ENCODE measurements around the gene AGBL4.

The AGBL4 gene

GRCh38 chr1:48686159-48686558 is 1337.6 kb downstream of the AGBL4 start:
- H3K27ac ChIP-seq: no peak overlapping the region
- no peak for TF ChIP-seq ZFX (IDR thresholded peaks at IDR 0.05; ENCODE audit: borderline replicate concordance)
- TF ChIP-seq, protein P1, sequence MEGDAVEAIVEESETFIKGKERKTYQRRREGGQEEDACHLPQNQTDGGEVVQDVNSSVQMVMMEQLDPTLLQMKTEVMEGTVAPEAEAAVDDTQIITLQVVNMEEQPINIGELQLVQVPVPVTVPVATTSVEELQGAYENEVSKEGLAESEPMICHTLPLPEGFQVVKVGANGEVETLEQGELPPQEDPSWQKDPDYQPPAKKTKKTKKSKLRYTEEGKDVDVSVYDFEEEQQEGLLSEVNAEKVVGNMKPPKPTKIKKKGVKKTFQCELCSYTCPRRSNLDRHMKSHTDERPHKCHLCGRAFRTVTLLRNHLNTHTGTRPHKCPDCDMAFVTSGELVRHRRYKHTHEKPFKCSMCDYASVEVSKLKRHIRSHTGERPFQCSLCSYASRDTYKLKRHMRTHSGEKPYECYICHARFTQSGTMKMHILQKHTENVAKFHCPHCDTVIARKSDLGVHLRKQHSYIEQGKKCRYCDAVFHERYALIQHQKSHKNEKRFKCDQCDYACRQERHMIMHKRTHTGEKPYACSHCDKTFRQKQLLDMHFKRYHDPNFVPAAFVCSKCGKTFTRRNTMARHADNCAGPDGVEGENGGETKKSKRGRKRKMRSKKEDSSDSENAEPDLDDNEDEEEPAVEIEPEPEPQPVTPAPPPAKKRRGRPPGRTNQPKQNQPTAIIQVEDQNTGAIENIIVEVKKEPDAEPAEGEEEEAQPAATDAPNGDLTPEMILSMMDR (IDR thresholded peaks at IDR 0.05): no peak

DNA sequence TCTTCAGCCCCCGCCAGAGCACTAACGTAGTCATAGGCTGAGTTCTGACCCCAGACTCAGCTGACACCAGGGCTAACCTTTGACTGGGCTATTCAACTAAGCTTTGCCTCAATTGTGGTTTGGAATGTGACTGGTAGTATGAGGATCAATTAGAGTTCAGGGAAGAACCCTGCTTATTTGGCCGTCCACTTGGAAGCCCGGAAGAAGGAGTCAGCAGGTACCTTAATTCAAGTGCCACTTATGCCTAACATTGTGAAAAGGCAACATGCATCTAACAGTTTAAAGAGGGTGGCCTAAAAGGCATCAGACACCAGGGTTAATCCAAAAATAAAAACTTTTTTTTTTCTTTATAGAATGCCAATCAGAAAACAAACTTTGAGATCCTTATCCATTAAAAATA is 1339.4 kb downstream of the AGBL4 start:
- no peak for TF ChIP-seq ZFX (IDR thresholded peaks at IDR 0.05; ENCODE audit: borderline replicate concordance)
- TF ChIP-seq, protein P1 (IDR thresholded peaks at IDR 0.05): no peak
- H3K27ac ChIP-seq: no peak overlapping the region

GRCh38 chr1:48683839-48684238 is 1339.9 kb downstream of the AGBL4 start:
- TF ChIP-seq, protein P1 (IDR thresholded peaks at IDR 0.05): no peak
- no peak for TF ChIP-seq ZFX (IDR thresholded peaks at IDR 0.05; ENCODE audit: borderline replicate concordance)

DNA sequence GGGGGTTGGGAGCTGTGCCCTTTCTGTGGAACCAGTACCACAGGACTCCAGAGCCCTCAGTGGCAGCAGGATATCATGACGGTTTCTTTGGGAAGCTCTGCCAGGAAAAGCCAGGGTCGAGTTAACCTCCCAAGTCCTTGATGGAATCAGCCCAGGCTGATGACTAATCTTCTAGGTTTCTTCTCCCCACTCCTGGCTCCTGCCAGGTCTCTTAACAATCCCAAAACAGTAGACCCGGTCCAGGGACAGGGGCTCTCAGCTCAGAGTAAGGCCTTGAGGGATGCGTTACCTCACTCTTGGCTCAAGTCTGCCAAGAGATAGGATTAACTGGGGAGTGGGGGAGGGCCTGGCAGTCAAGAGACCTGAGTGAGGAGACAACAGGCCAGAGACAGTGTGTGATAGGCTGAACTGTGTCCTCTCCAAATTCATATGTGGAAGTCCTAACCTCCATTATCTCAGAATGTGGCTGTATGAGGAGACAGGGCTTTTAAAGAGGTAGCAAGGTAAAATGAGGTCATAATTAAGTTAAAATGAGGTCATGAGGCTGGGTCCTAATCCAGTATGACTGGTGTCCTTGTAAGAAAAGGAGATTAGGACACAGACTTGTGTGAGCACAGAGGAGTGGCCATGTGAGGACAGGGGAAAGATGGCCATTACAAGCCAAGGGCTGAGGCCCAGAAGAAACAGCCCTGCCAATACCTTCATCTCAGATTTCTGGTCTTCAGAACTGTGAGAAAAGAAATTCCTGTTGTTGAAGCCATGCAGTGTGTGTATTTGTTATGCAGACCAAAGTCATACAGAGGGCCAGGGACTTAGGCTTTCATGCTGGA is 1342.1 kb downstream of the AGBL4 start:
- no peak overlapping the region for H3K27ac ChIP-seq
- TF ChIP-seq ZFX (IDR thresholded peaks at IDR 0.05; ENCODE audit: borderline replicate concordance): no peak
- TF ChIP-seq, protein P1 (IDR thresholded peaks at IDR 0.05): no peak

More at GRCh38 chr1:48683839-48684238, 1339.9 kb downstream of the AGBL4 start:
- no peak overlapping the region for H3K27ac ChIP-seq

DNA sequence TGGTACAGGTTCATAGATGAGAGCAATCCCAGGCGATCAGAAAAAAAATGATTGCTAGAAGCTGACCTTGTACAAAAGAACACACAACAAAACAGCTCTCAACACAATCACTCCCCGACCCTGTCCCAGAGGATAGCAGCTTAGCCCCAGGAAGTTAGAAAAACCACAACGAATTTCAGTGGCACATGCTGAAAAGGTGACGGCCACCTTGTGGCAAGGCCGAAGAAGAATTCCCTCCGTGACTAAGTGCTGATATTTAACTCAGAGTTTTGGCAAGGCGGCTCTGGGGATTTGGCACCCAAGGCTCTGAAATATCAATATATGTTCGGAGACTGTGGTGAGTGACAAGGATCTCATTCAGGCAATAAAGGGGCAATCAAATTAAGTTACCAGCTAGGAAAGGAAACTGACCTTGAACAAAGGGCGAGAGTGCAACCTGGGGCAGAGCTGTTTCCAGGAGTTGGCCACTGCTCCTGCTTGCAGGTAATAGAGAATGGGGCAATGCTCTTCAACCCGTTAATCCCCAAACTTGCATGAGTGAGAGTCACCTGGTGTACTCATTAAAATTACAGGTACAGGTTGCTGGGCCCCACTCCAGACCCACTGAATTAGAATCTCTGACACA is 1343.2 kb downstream of the AGBL4 start:
- TF ChIP-seq ZFX (IDR thresholded peaks at IDR 0.05; ENCODE audit: borderline replicate concordance): no peak
- TF ChIP-seq, protein P1 (IDR thresholded peaks at IDR 0.05): no peak
- H3K27ac ChIP-seq: no peak overlapping the region

DNA sequence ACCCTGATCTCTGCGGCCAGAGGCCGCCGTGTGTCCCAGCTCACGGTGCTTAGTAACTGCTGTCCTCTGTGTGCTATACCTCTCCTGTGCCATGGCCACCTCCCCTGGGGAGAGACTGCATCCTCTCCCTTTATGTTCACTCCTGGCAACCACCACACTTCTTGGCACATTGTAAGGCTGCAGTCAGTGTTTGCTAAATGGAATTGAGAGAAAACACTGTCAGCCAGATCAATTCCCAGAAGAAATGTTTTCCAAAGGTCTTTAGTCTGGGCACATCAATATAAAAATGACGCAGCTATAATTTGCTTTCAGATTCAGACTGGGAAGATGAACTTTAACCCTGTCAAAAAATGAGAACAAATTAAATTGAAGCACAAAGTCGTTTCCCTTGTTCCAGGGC is 1343.9 kb downstream of the AGBL4 start:
- no peak for TF ChIP-seq ZFX (IDR thresholded peaks at IDR 0.05; ENCODE audit: borderline replicate concordance)
- TF ChIP-seq, protein P1 (IDR thresholded peaks at IDR 0.05): no peak
- H3K27ac ChIP-seq: no peak overlapping the region

All from 22Rv1 (cell line).